NCI-H524 treated with DMSO at 0.1 percent for 48 hours (cell line): ENCODE measurements around the gene SMOC2.
A peak's percentile ranks its signal among the peaks of the same experiment; 100 is the strongest.
"Not testable (repeated sequence)": the region's sequence is repeated elsewhere in the genome, so short reads cannot be mapped to it uniquely, and the experiment has no call there.

Experiments used
- DNase-seq: peaks from one replicate; lab custom pipeline; 2025; lab: John Stamatoyannopoulos, UW

The SMOC2 gene

DNA sequence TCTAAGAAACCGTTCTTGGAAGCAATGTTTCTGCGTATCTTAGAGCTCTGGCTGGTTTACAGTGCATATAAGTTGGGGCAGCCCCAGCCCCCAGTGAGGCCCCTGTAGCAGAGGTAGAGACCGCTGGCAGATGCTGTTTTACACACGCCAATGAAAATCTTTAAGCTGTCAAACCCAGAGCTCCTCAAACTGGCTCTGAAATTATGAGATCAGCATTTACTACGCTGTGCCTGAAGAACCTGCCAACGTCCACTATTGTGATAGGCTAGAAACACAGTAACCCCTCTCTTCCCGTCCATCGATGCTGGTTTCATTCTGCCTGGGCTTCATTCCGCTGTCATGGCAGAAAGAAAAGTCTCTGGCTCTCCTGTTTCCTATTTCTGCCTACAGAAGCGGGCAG is 160.6 kb downstream of the SMOC2 start:
- no peak for DNase-seq

DNA sequence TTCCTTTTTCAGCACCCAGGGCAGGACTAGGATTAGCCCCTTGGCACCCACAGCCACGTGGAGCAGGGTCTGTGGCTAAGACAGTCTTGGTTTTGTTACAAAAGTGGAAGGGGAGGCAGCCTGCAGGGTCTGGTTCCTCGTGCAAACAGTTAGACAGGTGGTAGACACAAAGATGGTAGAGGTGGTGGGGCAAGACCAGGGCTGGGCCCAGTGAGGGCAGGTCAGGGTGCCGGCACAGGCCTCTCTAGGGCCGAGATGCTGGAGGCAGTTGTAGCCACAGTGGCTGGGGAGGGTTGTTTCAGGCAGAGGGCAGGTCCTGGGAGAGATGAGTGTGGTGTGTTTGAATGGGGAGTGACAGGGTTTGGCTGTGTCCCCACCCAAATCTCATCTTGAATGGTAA is 161.6 kb downstream of the SMOC2 start:
- no peak for DNase-seq

DNA sequence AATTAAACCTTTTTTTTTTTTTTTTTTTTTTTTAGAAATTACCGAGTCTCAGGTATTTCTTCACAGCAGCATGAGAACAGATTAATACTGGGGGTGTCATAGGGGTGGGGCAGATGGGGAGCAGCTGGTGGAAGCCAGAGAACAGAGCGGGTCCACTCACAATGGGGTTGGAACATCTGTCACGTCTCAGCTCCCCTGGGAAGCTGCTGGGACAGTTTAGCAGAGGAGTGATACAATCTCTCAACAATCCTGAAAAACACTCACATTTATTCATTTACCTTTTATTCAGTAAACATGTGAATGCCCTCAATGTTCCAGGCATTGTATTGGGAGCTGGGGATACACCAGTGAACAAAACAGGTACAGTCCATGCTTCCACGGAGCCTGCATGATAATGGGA is 162.2 kb downstream of the SMOC2 start:
- DNase-seq: peak; percentile 82

DNA sequence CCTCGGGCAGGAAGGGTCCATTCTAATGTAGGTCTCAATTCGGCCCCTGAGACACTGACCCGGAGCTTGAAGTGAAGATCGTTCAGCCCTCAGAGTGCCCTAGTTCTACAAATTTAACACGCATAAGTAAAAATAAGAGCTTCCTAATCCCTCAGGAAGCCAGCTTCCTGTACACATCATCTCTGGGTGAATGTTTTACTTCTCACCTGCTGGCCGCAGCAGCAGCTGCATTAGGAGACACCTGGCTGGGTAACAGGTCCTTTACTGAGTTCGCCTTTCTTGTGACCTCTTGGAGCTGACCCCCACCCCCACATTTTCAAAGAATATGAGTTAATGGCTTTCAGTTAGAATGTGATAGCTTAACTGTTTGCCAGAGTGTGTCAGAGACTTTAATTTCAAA is 165.0 kb downstream of the SMOC2 start:
- no peak for DNase-seq

DNA sequence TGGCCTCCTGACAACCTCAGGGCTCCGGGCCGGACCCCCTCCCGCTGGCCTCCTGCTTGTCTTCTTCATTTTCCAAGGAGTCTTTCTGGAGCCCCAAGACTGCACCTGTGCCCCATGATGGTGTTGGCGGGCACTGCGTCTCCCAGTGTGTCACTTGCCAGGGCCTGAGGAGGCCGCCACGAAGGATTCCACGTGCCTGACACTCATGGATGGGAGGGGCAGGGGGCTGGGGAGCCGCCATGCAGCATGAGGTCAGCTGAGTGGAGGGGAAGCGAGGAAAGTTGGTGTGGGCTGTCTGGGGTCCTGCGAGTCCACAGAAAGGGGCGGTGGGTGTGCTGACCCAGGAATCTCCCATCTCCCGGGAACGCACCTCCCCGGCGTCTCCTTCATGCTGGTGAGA is 165.7 kb downstream of the SMOC2 start:
- no peak for DNase-seq

DNA sequence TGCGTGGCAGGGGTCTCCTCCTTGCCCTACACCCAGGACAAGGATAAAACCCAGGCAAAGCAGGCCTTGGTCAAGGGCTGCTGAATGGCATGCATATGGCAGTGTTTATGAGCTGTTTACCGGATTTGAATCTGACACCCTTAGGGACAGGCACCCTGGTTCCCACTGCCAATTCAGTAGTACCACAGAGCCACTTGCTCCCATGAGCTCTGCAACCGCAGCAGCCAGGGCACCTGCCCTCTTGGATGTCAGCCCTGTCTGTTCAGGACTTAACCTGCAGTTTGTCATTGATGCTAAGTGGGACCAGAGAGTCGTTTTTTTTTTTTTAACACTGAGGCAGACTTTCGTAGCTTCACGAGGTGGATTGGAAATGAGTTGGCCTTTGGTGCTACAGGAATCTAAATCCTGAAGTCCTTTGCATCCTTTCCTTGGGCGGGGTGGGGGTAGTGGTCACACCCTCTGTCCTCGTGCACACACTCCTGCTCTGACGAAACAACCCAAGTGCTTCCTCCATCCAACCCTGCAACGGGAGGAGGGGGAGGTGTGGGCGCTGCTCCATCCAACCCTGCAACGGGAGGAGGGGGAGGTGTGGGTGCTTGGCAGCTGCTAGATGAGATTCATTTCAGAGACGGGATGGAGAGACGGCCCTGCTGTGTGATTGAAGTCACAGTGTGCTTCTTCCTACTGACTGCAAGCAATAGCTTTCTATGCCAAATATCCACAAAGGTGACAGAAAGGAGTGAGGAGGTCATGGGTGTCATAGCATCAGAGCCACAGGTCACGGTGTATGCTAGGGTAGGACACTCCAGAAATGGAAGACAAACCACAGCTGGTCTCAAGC is 166.5 kb downstream of the SMOC2 start:
- DNase-seq: peak; percentile 63

DNA sequence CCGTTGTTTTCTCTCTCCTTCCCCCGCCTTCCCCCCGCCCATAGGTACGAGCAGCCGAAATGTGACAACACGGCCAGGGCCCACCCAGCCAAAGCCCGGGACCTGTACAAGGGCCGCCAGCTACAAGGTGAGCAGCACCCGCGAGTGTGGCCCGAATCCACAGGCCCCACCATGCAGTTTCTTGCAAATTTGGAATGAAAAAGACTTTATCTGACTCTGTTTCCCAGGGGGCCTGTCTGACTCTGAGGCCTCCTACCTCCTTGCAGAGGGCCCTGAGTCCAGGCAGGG is 167.1 kb downstream of the SMOC2 start:
- DNase-seq: no peak

DNA sequence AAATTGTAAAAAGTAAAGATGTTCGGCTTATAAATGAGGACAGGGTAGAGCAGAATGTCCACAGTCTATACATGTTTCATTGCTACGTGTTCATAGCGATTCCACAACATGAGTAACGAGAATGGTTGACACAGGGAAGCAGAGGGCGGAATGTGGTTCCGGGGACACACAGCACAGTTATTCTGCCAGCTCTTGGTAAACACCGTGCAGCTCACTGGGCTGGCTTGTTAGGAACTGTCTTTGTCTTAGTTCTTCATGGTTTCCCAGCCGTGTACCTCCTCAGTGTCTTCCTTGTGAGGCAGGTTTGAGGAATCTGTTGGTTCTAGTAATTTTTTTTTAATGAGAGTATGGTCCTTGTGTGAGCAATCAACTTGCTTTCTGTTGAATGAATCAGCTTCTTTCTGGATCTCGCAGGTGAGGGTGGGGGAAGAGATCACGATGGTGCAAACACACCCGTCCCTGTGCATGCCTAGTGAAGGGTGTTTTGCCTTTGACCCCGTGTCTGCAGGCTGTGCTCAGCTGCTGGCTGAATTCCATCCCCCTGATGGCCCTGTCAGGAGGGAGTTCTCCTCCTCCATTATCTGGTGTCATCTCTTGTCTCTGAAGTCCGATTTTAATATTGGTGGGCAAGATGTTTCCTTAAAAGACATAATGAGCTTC is 168.2 kb downstream of the SMOC2 start:
- no peak for DNase-seq

DNA sequence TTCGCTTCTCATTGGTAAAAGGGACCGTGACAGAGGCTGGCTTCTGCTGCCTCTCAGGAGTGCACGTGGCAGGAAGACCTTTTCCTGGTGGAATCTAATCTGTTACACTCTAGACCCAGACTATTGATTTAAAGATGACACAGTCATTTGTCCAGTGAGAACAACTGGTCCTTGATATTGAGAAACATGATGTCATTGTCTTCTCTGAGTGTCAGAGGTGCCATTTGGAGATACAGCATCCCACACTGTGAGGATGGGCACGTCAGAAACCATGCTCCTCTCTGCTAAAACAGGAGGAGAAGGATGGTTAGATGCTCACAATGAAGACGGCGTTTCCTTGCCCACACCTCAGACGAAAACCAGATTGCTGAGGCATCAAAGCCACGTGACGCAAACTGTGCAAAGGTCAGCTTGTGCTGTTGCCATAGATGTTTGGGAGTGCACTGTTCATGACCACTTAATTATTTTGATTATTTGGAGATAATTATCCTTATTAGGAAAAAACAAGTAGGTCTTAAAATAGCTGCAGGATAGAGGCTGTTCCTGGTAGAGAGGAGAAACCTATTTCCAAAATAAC is 169.0 kb downstream of the SMOC2 start:
- DNase-seq: no peak

DNA sequence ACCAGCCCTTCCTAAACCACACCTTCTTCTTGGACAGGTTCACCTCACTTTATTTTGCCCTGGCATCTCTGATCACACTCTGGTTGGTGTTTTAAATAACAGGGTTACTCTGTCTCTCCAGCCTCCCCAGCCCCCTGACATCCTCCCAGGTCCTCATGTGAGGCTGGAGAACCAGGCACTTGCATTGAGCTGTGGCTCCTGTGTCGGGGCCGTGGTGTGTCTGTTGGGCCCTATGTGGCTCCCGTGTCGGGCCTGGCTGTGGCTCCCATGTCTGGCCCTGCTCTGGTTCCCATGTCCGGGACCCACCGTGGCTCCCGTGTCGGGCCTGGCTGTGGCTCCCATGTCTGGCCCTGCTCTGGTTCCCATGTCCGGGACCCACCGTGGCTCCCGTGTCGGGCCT is 170.0 kb downstream of the SMOC2 start:
- DNase-seq: not testable (repeated sequence)

DNA sequence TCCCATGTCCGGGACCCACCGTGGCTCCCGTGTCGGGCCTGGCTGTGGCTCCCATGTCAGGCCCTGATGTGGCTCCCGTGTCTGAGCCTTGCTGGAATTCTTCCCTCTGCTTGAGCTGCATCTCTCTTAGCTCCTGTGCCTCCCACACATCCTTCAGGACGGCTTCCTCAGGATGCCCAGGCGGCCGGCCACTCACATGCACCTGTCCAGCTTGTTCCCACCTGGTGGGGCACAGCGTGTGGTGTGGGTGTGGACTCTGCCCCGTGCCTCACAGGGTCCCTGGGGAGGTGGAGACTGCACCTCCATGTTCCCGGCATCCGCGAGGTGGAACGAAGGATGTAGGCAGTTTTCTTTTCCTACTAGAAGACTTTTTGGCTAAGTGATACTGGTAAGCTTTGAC is 170.7 kb downstream of the SMOC2 start:
- DNase-seq: no peak

DNA sequence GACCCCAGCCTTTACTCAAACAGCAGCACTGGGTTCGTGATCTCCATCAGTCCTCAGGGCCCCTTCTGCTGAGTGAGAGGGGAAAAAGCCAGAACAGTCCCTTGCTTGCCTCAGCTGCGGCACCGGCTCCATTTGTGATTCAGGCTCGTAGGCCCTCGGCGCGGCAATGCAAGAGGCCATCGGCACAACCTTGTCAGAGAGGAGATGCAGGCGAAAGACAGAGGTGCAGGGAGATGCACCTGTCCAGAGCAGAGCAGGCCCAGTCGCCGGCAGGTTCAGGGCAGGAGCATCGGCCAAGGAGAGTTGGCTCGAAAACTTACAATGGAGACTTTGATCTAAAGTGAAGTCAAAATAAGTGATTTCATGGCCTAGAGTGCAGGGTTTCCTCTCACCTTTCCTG is 171.6 kb downstream of the SMOC2 start:
- no peak for DNase-seq

DNA sequence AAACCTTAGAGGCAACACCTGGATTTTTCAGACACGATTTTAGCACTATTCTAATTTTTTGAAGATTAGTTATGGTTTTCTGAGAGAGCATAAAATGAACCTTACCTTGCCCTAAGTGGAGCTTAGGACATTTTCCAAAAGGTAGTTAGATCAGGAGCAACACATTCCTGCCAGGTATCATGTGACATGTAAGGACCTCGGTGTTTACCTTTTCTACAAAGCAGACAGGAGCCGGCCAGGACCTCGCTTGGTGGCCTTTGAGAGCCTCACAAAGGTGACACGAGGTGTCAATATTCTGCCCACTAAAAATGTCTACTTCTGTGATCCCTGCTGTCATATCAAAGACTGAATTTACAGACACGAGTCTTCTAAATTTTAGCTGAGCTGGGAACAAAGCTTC is 174.9 kb downstream of the SMOC2 start:
- DNase-seq: no peak

DNA sequence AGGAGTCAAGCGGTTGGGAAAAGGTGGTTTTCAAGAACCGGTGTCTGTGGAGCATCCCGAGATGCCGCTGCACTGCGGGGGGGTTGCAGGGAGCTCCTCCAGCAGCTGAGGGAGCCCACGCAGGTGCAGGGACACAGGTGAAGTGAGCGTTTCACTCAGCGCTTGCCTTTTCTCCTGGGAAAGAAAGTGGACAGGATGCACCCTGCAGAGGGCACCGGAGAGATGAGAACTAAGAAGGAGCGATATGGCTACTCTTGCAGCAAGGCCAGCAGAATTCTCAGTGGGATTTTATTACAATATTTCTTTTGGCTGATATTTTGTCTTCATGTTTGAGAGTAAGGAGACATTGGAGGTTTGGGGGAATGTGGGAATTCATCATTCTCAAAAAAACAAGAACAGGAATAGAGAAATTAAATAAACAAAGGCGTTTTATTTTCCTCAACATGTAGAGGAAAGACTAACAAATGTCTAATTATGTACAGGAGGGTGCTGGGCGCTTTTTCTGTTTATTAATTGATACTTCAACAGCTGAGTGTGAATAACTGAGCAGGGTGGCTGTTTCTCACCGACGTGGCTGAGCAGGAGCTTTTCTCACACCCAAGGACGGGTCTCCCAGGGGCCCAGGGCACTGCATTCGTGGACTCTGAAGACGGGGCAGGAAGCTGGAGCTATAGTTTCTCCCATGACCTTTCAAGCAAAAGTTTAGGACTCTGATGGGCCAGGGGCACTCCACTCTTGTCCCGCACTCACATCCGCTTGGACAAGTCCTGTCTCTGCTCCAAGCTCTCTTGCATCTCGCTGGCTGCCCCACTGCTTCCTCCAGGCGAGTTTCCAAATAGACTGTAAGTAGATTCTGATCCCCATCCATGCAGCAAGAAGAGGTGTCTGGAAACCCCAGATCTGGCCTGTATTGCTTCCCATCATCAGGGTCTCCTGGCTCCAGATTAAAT is 176.1 kb downstream of the SMOC2 start:
- DNase-seq: no peak

DNA sequence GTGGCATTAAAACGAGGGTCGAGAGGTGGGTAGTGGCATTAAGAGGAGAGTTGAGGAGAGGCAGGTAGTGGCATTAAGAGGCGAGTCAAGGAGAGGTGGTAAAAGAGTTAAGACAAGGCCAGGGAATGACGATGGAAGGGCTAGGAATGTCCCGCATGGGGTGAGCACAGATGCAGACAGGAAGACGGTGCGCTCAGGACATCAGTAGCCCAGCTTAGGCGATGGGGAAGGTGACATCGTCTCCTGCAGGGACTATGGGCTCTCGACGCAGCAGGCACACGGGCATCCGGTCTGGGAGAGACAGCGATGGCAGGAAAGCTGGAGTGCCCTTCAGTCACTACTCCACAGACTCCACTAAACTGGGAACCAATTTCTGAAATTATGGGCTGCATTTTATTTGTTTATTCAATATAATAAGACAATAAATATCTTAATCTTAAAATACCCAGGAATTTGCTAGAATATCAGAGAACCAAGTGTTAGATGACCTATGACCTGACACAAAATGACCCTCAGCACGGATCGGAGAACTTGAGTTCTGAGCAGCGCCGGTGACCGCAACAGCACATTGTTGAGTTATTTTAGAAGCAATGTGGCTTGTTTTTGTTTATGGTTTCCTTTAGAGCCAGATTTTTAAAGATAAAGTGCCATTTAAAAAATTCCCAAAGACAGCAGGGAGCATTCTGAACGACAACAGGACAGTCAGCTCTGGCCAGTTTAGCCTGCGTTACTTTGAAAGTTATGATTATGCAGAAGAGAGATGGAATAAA is 177.7 kb downstream of the SMOC2 start:
- DNase-seq: no peak

DNA sequence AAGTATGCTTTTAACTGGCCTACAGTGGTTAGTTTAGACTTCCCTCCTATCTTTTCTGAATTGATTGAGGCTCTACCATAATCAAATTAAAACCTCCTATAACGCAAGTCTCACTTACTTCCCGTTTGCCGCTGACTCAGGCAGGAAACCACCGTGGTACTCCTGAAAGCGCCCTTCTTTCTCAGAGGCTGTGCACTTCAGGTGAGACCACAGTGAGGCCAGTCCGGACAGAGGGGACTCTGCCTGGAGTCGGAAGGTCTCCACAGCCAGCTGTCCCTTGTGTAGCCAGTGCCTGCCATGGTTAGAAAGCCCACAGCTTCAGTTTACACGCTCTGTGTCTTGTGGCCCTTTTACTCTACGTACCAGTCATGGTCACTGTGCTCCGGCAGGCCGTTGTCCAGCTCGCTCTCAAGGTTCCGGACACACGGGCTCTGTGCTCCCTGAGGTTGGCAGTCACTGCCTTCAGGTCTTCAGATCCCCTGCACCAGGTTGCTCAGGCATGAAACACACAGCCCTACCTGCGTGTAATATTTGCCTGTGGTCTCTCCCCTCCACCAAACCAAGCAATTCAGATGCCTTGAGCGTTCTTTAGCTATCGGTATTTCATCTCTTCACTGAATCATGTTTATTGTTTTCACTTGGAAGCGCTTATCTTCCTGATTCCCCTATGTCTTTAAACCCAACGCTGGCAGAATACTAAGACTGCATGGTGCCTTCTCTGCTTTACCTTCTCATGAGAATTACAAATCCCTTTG is 178.8 kb downstream of the SMOC2 start:
- no peak for DNase-seq

DNA sequence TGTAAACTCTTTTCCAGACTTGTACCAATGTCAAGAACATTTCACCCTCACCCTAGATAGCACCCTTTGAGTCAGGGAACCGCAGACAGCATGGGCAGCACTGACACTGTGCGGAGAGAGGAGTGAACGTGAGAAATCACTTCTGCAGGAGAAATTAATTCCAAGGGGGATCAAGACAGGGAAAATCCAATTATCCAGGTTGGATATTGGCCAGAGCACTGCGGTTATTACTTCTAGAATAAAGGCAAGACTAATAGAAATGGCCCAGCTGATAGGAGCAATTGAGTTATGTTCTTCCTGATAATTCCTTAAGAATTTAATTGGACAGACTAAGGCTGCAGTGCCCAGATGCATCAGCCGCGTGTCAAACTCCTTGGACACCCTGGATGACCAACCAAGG is 179.6 kb downstream of the SMOC2 start:
- DNase-seq: no peak

DNA sequence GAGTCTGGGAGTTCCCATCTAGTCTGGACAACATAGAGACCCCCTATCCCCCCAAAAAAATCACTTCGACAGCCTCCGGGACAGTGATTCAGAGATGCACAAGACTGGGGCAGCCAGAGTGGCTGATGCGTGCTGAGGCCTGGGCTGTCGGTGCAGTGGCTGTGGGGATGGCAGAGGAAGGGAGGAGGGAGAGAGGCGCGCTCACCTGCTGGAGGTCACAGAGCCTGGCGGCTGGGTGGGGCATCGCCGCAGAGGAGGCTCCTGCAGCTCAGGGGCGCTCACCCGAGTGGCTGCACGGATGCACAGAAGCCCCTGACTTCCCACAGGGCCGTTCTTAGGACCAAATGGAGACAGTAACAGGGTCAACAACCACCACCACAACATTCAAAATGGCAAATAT is 182.8 kb downstream of the SMOC2 start:
- no peak for DNase-seq

DNA sequence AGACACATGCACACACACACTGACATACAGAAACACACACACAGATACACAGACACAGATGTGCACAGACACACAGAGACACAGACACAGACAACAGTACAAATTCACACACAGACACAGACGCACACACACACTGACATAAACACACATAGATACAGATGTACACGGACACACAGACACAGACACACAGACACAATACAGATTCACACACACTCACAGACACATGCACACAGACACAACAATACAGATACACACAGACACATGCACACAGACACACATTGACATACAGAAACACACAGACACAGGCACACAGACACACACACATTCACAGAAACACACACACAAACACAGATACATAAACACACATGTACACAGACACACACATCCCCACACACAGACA is 183.6 kb downstream of the SMOC2 start:
- DNase-seq: no peak

DNA sequence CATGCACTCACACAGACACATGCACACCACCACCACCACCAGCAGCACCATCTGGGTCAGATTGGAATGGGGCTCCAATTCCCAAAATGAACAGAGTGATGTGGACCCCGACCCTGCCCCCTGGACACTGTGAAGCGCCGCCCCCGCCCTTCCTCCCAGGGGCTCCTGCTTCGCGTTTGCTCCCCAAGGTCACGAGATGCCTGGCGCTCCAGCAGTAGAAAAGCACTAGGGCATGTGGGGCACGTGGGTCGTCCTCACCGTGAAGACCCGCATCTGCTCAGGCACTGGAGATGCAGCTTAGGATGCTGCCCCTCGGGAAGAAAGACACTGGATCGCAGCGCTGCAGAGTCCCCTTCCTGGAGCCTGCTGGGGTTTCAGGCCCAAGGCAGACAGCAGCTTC is 184.0 kb downstream of the SMOC2 start:
- DNase-seq: no peak

DNA sequence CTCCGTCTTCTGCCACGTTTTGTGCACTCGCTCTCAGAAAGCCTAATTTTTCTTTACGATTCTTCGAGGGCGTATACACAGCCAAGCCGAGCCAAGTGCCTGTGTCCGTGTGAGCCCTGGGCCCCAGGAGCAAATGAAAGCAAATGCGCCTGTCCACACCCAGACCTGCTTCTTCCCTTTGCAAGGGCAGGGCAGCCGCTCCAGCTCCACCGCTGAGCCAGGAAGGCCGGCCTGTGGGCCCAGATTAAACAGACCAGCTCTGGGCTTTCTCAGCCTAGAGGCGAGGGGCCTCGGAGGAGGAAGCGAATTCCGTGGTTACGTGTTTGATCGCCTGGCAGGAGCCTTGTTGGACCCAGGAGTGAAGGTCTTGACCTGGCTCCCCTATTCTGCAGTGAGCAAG is 184.6 kb downstream of the SMOC2 start:
- no peak for DNase-seq
